Midbrain (tissue), 1 donor: Measurements from ENCODE around the gene PLA2G6.
"Not testable (repeated sequence)": the region's sequence is repeated elsewhere in the genome, so short reads cannot be mapped to it uniquely, and the experiment has no call there.

ENCODE experiments used
- DNase-seq: peaks from one replicate; lab custom pipeline; 2025; lab: John Stamatoyannopoulos, UW

PLA2G6 gene

DNA sequence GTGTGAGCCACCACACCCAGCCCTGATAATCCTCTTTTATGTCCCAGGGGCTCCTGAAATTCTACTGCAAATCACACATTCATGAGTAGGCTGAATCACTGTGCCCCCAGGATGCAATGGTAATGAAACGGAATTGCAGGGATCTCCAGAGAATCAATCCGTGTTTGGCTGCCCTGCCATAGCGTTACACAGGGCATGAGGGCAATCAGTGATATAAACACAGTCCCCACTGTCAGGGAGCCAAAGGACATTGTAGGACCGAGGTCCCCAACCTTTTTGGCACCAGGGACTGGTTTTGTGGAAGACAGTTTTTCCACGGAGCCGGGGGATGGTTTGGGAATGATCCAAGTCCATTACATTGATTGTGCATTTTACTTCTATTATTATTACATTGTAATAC lies 9.0 kb upstream of the PLA2G6 start:
- DNase-seq: no peak

- DNase-seq: no peak
These were observed 7.5 kb upstream of the PLA2G6 start for GRCh38 chr22:38189104-38189503.

GRCh38 chr22:38187413-38188212 lies 6.0 kb upstream of the PLA2G6 start:
- no peak for DNase-seq

DNA sequence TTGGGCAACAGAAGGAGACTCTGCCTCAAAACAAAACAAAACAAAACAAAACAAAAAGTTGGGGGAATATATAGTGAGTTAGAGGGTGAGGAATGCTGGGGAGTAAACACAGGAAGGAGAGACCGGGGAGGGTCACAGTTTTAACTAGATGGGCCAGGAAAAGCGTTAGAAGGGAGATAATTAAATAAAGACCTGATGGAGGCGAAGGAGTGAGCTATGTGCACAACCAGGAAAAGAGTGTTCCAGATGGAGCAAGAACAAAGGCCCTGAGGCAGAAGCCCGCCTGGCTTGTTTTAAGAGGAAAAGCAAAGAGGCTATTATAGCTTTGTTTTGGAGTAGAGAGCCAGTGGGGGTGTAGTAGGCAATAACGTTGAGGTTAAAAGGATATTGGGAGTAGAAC lies 4.8 kb upstream of the PLA2G6 start:
- no peak for DNase-seq

GRCh38 chr22:38184788-38185187 lies 3.2 kb upstream of the PLA2G6 start:
- DNase-seq: no peak

DNA sequence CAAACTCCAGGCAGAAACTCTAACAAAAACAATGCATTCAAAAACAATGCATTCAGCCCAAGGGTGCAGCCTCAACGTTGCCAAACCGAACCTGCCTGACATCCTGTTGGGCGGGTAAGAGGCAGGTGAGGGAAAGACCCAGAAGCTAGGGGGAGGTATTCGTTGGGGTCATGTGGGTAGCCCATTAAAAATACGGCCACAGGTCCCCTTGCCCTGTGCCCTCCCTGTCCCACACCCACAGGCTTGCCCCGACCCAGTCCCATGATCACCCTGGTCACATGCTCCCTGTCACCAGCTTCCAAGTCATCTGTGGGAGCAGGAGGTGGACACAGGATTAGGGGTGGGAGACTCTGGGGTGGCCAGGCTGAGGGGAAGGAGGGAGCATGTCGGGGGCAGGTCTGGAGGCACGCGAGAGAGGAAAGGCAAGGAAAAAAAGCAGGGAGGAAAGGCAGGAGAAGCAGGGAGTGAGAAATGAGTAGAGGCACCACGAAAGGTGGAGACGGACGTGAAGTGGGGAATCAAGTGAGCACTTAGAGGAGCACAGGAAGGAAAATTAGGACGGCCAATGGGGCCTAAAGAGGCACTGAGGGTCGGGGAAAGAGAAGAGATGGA lies 683 bp downstream of the PLA2G6 start:
- peak; percentile 65 for DNase-seq

DNA sequence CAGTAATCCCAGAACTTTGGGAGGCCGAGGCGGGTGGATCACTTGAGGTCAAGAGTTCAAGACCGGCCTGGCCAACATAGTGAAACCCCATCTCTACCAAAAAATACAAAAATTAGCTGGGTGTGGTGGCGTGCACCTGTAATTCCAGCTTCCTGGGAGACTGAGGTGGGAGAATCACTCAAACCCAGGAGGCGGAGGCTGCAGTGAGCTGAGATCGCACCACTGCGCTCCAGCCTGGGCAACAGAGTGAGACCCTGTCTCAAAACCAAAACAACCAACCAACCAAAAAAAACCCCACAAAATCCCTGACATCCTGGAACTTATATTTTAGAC lies 3.1 kb downstream of the PLA2G6 start:
- DNase-seq: not testable (repeated sequence)

DNA sequence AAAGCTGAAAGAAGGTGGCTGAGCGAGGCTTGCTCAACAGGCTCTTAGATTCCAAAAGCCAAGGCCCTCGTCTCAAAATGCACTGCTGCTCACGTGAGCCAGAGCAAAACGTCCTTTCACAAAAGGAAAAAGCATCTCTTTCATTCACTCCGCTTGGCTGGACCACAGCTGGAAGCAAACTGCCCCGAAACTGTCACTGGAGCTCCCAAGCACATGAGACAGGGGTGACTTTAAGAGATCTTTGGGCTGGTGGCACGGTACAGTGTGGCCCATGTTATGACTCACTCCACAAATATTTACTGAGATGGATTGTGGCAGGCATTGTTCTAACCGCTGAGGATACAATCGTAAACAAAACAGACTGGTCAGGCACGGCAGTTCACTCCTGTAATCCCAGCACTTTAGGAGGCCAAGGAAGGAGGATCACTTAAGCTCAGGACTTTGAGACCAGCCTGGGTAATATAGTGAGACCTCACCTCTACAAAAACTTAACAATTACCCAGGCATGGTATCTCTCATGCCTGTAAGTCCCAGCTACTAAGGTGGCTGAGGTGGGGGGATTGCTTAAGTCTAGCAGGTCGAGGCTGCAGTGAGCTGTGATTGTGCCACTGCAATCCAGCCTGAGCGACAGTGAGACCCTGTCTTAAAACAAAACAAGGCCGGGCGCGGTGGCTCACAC lies 3.6 kb downstream of the PLA2G6 start:
- DNase-seq: peak; percentile 57

GRCh38 chr22:38177571-38177925 lies 4.1 kb downstream of the PLA2G6 start:
- DNase-seq: not testable (repeated sequence)

DNA sequence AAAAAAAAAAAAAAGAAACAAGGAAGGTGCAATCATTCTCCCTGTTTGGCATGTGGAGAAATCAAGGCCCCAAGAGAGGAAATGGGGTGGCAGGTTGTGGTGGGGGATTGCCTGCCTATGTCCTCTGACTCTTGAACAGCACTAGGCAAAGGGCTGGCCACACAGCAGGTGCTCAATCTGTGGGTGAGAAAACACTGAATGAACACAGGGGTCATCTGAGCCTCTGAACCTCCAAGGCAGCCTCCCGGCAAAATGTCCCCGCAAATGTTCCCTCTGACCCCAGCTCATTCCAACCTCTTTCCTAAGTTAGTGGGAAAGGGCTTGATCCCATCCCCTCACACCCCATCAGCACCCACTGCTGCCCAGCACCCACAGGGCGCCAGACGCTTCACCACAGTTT lies 4.6 kb downstream of the PLA2G6 start:
- DNase-seq: no peak

DNA sequence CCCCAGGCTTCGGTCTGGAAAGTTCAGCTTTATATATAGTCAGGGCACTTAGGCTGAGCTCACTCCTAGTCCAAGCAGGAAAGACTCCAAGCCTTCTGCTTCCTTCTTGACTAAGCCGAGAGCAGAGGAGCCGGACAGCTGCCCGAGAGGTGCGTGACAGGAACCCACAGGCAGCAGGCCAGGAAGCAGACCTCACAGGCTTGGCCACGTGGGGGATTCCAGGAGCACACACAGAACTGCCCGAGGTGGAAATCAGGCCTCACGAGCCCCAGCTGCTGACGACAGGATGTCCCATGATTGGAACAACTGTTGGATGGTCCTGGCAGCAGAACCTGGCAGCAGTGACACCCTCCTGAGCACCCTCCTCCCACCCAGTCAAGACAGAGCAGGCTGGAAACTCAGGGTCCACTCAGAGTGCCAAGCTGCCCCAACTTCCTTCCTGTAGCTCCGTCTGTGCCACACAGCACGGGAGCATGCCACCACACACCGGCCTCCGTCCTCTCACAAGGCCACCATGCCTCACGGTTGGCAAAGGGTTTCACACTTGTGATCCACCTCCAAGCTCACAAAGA lies 5.4 kb downstream of the PLA2G6 start:
- peak; percentile 13 for DNase-seq

- DNase-seq: no peak
These were observed 6.2 kb downstream of the PLA2G6 start for GRCh38 chr22:38175206-38176118.

DNA sequence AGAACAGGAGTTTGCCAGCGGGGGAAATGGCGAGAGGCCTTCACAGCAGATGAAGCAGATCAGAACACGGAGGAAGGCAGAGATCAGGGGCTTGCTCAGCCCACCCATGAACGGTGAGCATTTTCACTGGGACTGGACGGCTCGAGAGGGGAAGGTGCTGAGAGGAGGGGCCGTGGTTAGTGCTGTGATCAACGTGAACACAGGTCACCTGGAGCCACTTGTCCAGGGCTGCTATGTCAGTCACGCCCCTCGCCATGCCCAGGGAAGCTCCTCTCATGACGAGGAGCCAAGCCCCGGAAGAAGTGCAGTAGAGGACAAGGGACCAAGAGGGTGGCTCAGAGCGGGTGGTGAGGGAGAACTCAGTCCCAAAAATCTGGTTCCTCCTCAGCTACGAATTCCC lies 7.0 kb downstream of the PLA2G6 start:
- no peak for DNase-seq

DNA sequence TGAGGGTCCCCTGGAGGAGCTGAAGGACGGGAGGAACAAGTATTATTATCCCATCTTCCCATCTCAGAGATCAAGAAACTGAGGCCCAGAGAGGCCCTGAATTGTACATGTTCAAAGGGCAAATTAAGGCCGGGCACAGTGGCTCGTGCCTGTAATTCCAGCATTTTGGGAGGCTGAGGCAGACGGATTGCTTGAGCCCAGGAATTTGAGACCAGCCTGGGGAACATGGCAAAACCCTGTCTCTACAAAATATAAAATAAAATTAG lies 8.1 kb downstream of the PLA2G6 start:
- DNase-seq: no peak

DNA sequence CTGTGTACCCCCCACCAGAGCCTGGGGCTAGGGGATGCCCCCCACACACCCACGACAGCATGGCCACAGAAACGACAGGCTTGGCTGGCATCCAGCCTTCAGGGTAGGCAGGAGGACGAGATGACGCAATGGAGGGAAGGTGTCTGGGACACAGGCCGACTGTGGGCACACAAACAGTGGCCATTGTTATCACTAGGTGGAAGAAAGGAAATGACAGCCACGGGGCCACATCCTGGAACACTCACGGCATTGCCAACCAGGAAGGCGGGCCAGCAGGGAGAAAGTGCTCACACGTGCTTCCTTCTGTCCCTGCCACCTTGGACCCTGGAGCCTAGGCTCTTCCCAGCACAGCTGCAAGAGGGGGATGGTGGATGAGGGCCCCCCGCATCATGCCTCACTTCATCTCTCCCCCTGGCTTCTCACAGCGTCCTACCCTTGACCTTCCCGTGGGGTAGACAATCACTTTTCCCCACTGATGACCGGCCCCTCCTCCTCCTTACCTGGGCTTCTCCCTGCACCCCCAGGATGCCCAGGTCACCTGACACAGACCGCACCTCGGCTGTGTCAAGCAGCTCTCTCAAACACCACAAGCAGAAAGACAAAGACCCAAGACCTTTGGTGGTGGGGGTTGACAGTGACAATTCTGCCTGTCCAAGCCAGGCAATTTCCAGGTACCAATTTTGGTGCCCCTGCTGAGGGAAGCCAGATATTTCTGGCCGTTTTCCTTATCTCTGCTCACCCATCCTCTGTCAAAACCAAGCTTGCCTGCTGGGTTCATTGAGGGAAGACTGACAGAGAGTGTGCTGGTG lies 8.6 kb downstream of the PLA2G6 start:
- DNase-seq: peak; percentile 47

DNA sequence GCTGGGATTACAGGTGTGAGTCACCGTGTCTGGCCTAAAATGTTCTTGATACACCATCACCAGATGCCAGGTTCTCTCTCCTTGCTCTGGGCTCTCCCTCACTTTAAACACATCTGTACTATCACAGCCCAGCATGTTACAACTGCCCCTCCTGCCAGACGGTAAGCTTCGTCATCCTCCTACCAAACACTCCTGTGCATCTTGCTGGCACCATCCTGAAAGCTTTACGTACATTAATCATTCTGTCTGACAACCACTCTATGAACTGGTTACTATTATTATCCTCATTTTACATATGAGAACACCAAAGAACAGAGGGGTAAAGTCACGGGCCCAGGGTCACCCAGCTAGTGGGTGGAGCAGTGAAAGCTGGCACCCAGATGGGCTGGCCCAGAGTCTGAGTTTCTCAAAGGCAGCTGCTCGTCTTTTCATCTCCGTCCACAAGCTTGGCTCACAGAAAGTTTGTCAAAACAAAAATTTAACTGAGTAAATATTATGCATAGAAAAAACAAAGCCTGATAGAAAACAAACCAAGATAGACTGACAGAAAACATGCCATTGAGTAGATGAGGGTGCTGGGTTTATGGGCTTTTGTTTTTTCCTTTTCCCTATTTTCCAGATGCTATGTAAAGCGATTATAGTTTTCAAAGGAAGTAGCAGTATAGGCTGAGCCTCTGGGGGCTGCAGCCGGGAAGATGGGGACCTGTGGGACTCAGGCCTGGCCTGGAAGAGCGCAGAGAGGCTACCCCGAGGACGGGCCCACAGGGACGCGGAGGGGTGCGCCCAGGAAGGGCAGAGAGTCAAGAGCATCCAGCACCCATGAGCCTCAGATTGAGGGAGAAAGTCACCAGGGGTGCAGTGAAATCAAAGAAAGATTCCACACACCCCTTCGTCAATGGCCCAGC lies 9.5 kb downstream of the PLA2G6 start:
- DNase-seq: no peak

GRCh38 chr22:38170469-38170868 lies 11.2 kb downstream of the PLA2G6 start:
- no peak for DNase-seq

- DNase-seq: no peak
These were observed 12.5 kb downstream of the PLA2G6 start for GRCh38 chr22:38169116-38169515.

DNA sequence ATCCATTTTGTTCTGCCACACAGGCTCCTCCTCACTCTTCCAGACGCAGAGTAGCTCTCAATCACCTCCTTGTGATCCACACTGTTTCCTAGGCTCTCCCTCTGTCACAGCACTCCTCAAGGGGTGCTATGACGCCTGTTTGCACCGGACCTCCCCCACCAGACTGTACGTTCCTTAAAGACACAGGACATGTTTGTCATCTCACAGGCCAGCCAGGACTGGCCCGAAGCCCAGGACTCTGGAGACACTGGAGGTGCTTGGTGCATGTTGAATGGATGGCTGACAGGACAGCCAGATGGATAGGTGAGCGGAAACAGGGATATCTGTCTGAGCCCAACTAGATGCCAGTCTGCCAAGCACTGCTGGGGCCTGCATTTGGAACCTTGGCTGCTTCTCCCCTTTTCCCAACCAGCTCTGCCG lies 13.6 kb downstream of the PLA2G6 start:
- peak; percentile 23 for DNase-seq

GRCh38 chr22:38165922-38166593 lies 15.6 kb downstream of the PLA2G6 start:
- DNase-seq: no peak
